ENCODE data around the gene FGF8.

DNA sequence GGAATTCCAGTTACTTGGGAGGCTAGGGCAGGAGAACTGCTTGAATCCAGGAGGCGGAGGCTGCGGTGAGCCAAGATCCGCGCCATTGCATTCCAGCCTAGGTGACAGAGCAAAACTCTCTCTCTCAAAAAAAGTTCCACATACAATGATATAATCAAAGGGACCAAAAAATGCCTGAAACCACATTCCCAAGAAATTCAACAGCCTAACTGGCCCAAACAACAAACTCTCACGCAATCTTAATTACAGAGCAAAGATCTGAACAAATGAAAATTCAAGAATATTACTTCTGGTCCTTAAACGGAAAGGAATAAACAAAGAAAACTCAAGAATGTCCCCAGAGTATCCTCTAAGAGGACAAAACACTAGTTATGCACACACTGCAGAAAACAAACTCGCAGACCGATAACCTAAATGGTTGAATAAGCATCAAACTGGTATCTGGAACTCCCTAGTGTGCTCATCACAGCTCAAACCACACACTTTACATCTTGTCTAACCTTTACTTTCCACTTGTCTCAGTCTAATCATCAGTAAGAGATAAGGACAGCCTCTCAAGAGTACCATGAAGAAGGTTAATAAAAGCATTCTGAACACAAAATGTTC, 38.7 kb upstream of the FGF8 start:
- no peak for TF ChIP-seq EZH2 (IDR thresholded peaks at IDR 0.05; ENCODE audit: borderline replicate concordance, low read depth, low read length, poor library complexity, severe bottlenecking)
- TF ChIP-seq, protein P1, sequence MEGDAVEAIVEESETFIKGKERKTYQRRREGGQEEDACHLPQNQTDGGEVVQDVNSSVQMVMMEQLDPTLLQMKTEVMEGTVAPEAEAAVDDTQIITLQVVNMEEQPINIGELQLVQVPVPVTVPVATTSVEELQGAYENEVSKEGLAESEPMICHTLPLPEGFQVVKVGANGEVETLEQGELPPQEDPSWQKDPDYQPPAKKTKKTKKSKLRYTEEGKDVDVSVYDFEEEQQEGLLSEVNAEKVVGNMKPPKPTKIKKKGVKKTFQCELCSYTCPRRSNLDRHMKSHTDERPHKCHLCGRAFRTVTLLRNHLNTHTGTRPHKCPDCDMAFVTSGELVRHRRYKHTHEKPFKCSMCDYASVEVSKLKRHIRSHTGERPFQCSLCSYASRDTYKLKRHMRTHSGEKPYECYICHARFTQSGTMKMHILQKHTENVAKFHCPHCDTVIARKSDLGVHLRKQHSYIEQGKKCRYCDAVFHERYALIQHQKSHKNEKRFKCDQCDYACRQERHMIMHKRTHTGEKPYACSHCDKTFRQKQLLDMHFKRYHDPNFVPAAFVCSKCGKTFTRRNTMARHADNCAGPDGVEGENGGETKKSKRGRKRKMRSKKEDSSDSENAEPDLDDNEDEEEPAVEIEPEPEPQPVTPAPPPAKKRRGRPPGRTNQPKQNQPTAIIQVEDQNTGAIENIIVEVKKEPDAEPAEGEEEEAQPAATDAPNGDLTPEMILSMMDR (conservative IDR thresholded peaks at IDR 0.05; ENCODE audit: low read depth, low read length): no peak
